Testis (tissue), 3 donors: ENCODE measurements around the gene ZNF888. TPM values are rescaled to one million over a fixed set of nuclear protein-coding genes. Genes with fewer than 3 reads are reported as not detected.
"Not testable (repeated sequence)": the region's sequence is repeated elsewhere in the genome, so short reads cannot be mapped to it uniquely, and the experiment has no call there.

Source experiments
- DNase-seq: peaks from one replicate; pipeline ENCODE4 v3.0.0-alpha.2; 2019
- H3K27ac ChIP-seq, 2 donors: fragments of 200-600 bp; sonication (generic); one replicate each; pipeline ENCODE4 v1.5.1; 2019
- H3K27me3 ChIP-seq: fragments of 200-600 bp; sonication (generic); one replicate; pipeline ENCODE4 v1.5.1; 2019
- H3K36me3 ChIP-seq: fragments of 200-600 bp; sonication (generic); one replicate; pipeline ENCODE4 v1.5.1; 2017; ENCODE audit warnings: low read depth; ENCODE audit errors: missing control alignments
- H3K4me1 ChIP-seq: fragments of 200-600 bp; sonication (generic); one replicate; pipeline ENCODE4 v1.5.1; 2019
- H3K4me3 ChIP-seq, 2 donors: fragments of 200-600 bp; sonication (generic); one replicate each; pipeline ENCODE4 v1.5.1; 2017 to 2019
- H3K9me3 ChIP-seq: fragments of 200-600 bp; sonication (generic); one replicate; pipeline ENCODE4 v1.5.1; 2017
- CTCF ChIP-seq, 3 experiments: fragments of 450-650 bp in 2 of 3; fragments of 200-600 bp in 1 of 3; sonication (generic) in 1 of 3; IDR thresholded peaks; one replicate each; pipeline ENCODE4 v1.5.1; 2016 to 2019; ENCODE audit warnings: antibody characterized with exemption in 3 of 3, mild to moderate bottlenecking in 2 of 3, moderate library complexity in 1 of 3
- POLR2A ChIP-seq: fragments of 450-650 bp; IDR thresholded peaks from one replicate; pipeline ENCODE4 v1.6.1; 2017; ENCODE audit warnings: antibody characterized with exemption, mild to moderate bottlenecking, moderate library complexity
- WGBS, 2 donors: methylation state at CpG; one replicate each; pipeline ENCODE4 v1.1.5; 2018; 5-methylcytosine and 5-hydroxymethylcytosine counted together
- intact Hi-C: fragments of 100-400 bp; cut with DNase I; formaldehyde crosslinking; loops from one replicate; pipeline ENCODE4 v1.15.1; 2023; ENCODE audit warnings: low total_unique reads
- polyA plus RNA-seq: library from polyadenylated mRNA; stranded (reverse); fragments of 350-450 nt; fragmentation: Illumina TruSeq; extraction: RNeasy Lipid Tissue Mini Kit (QIAGEN cat#74804); gene quantifications from one replicate; pipeline ENCODE4 v1.2.3, GENCODE V29; 2014; ENCODE audit warnings: low read depth, low replicate concordance; ENCODE audit not compliant: insufficient read depth
- total RNA-seq, 2 donors: library from RNA; depleted of rRNA; stranded (reverse); fragments of >200 nt; gene quantifications; one replicate each; pipeline ENCODE4 v1.2.3, GENCODE V29; 2016

Gene ZNF888
- total and polyA plus RNA-seq, 3 donors from 2014 or later, result 2.2 to 3.2 (median 2.3) TPM

DNA sequence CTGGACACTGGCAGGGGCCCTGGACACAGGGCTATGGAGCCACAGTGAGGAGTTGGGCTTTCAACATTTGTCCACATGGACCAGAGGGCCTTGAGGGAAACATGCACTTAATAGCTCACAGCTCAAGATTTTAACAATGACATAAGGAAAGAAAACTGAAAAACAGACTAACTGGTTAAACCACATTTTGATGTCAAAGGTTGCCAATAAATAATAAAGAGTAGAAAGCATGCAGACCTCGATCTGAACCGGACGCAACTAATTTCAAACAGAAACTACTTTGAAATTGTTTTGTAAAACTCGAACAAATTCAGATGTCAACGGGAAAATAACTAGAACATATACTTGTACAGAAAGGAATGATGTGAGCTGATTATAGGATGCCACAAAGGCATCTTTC is 15.5 kb upstream of the ZNF888 start:
- H3K4me3 ChIP-seq, result no peak overlapping the region
- no peaks in the 10 kb centered on the region for H3K27me3 ChIP-seq
- no peaks in the 10 kb centered on the region for H3K36me3 ChIP-seq
- no peaks in the 10 kb centered on the region for H3K4me1 ChIP-seq
- DNase-seq, result no peak
- no peaks in the 10 kb centered on the region for H3K9me3 ChIP-seq
- 60 to 73% methylated on average over 5 of the region's 5 CpGs for WGBS, 2 donors
- intact Hi-C loops, result no loop called here
- no peak overlapping the region for H3K27ac ChIP-seq
- TF ChIP-seq CTCF (IDR thresholded peaks at IDR 0.05), result no peak
- TF ChIP-seq POLR2A, result no peak

GRCh38 chr19:52936954-52937325 is 13.7 kb upstream of the ZNF888 start:
- no peak for TF ChIP-seq CTCF (IDR thresholded peaks at IDR 0.05)
- no peak for TF ChIP-seq POLR2A
- H3K27me3 ChIP-seq, result no peaks in the 10 kb centered on the region
- no peaks in the 10 kb centered on the region for H3K9me3 ChIP-seq
- H3K4me1 ChIP-seq, result no peaks in the 10 kb centered on the region
- no peaks in the 10 kb centered on the region for H3K36me3 ChIP-seq
- H3K4me3 ChIP-seq, result no peak overlapping the region
- WGBS, 2 donors, result 86 to 88% methylated on average over 7 of the region's 7 CpGs
- no peak overlapping the region for H3K27ac ChIP-seq
- intact Hi-C loops, result no loop called here
- DNase-seq, result no peak

GRCh38 chr19:52936151-52936953 is 13.1 kb upstream of the ZNF888 start:
- intact Hi-C loops, result no loop called here
- no peak for DNase-seq

GRCh38 chr19:52935434-52935833 is 12.2 kb upstream of the ZNF888 start:
- 89 to 91% methylated on average over 8 of the region's 8 CpGs for WGBS, 2 donors
- no peak for DNase-seq
- intact Hi-C loops, result no loop called here

More at GRCh38 chr19:52936151-52936953, 13.1 kb upstream of the ZNF888 start:
- Histone ChIP-seq H3K27ac (no peak overlapping the region), H3K9me3 (no peaks in the 10 kb centered on the region), H3K36me3 (no peaks in the 10 kb centered on the region), H3K4me1 (no peaks in the 10 kb centered on the region), H3K27me3 (no peaks in the 10 kb centered on the region), H3K4me3 (no peak overlapping the region)
- TF ChIP-seq CTCF (IDR thresholded peaks at IDR 0.05) (no peak), POLR2A (no peak)
- WGBS, 2 donors, result 76 to 81% methylated on average over 12 of the region's 12 CpGs

GRCh38 chr19:52924641-52925040 is 1.4 kb upstream of the ZNF888 start:
- H3K27me3 ChIP-seq, H3K9me3 ChIP-seq, intact Hi-C loops, H3K4me1 ChIP-seq, H3K27ac ChIP-seq, H3K4me3 ChIP-seq, DNase-seq, H3K36me3 ChIP-seq: not testable (repeated sequence)
- 96 to 97% methylated on average over 9 of the region's 9 CpGs for WGBS, 2 donors

More at GRCh38 chr19:52935434-52935833, 12.2 kb upstream of the ZNF888 start:
- H3K4me3 ChIP-seq, result no peak overlapping the region
- no peaks in the 10 kb centered on the region for H3K36me3 ChIP-seq
- no peaks in the 10 kb centered on the region for H3K27me3 ChIP-seq
- TF ChIP-seq CTCF (IDR thresholded peaks at IDR 0.05), result no peak
- TF ChIP-seq POLR2A, result no peak
- no peaks in the 10 kb centered on the region for H3K4me1 ChIP-seq
- no peaks in the 10 kb centered on the region for H3K9me3 ChIP-seq
- no peak overlapping the region for H3K27ac ChIP-seq
